Astrocyte of the cerebellum (primary cell): ENCODE measurements around the gene TCN2.

Experiments
- DNase-seq: peaks from one replicate; pipeline ENCODE4 v3.0.0-alpha.2; 2011; ENCODE audit warnings: low read depth
- H3K4me3 ChIP-seq: 2 replicates; pipeline ENCODE4 v1.5.1; 2011; ENCODE audit warnings: mild to moderate bottlenecking, low read depth, low read length, moderate library complexity
- in situ Hi-C: cut with HindIII; loops from 2 replicates; pipeline ENCODE4 v1.10.0; 2017; ENCODE audit warnings: low sequenced_read_pairs
- TF ChIP-seq, protein P1 (sequence below): IDR thresholded peaks from 2 replicates; pipeline ENCODE4 v1.5.1; 2012; ENCODE audit warnings: low read length, low read depth, moderate library complexity, mild to moderate bottlenecking; ENCODE audit errors: missing control alignments

TCN2 gene

DNA sequence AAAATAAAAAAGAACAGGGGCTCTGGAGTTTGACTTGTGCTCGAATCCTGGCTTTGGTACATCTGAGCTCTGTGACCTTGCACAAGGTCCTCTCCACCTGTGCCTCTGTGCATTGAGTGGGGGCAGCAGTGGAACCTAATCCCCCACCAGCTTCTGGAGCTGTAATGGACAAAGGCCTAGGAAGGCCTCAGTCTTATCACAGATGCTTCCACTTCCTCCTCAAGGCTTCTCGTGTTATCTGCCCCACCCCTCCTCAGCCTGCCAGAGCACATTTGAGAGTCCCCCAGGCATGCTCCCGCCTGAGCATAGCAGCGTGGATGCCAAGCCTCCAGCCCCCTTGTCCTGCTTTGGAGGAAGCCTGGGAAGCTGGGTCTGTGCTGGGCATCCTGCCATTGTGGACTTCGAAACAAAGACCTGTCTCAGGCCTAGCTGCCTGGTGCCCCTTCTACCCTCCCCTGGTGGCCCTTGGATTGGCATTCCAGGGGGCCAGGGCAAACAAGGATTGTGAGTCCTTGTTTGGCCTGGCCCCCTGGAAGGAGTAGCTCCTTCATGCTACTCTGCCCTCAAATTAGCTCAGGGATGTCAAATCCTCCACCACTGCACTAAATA is 43.6 kb downstream of the TCN2 start:
- H3K4me3 ChIP-seq, result no peak overlapping the region
- DNase-seq, result no peak
- TF ChIP-seq, protein P1, sequence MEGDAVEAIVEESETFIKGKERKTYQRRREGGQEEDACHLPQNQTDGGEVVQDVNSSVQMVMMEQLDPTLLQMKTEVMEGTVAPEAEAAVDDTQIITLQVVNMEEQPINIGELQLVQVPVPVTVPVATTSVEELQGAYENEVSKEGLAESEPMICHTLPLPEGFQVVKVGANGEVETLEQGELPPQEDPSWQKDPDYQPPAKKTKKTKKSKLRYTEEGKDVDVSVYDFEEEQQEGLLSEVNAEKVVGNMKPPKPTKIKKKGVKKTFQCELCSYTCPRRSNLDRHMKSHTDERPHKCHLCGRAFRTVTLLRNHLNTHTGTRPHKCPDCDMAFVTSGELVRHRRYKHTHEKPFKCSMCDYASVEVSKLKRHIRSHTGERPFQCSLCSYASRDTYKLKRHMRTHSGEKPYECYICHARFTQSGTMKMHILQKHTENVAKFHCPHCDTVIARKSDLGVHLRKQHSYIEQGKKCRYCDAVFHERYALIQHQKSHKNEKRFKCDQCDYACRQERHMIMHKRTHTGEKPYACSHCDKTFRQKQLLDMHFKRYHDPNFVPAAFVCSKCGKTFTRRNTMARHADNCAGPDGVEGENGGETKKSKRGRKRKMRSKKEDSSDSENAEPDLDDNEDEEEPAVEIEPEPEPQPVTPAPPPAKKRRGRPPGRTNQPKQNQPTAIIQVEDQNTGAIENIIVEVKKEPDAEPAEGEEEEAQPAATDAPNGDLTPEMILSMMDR, result no peak
- in situ Hi-C loops, result no loop called here

DNA sequence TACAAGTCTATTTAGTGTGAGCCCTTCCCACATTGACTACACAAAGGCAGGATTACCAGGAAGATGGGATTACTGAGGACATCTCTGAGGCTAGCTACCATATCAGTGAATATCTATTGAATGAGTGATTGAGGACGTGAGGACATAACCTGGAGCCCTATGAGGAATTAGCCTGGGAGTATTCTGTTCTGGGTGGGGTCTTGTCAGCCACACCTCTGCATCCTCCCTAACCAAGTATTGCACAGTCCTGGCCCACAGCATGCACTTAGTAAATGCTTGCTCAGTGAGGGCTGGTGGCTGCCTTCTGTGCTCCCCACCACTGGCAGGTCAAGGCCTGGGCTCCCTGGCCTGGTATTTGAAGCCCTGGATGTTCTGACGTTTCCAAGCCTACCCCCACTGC is 45.9 kb downstream of the TCN2 start:
- TF ChIP-seq, protein P1, result no peak
- H3K4me3 ChIP-seq, result no peak overlapping the region
- no peak for DNase-seq
- in situ Hi-C loops, result no loop called here

DNA sequence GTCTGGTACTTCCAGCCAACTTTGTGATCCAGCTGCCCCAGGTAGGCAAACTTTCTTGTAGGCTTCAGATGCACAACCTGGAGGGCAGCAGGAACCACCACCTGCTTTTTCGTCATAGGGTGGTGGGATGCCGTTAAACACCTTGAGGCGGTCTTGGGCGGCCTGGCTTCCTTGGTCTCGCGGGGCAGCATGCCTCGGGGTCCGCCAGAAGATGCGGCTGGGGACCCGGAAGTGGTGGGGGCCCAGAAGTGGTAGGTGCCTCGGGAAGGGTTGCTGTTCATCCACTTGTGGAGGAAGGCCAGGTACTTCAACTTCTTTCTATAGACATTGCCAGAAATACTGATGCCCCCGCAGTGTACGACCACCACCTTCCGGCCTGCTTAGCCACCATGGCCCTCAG is 47.4 kb downstream of the TCN2 start:
- in situ Hi-C loops, result no loop called here
- TF ChIP-seq, protein P1, result no peak
- no peak overlapping the region for H3K4me3 ChIP-seq
- DNase-seq, result no peak

DNA sequence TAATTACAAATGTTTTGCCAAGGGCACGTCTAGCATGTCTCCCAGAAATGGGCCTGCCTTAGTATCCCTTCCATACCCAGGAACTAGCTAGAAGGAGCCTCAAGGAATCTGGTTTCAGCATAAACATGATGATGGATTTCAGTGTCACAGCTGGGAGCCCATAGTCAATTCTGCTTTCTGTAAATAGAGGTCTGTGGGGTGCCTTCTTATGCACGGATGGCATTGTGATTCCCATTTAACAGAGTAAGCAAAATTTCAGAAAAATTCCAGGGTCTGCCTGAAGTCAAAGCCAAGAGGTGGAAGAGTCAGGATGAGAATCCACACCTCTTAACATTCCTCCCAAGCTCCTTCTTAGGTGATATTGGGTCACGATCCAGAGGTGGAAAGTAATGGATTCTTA is 48.6 kb downstream of the TCN2 start:
- TF ChIP-seq, protein P1, result no peak
- no peak for DNase-seq
- in situ Hi-C loops, result no loop called here
- no peak overlapping the region for H3K4me3 ChIP-seq

DNA sequence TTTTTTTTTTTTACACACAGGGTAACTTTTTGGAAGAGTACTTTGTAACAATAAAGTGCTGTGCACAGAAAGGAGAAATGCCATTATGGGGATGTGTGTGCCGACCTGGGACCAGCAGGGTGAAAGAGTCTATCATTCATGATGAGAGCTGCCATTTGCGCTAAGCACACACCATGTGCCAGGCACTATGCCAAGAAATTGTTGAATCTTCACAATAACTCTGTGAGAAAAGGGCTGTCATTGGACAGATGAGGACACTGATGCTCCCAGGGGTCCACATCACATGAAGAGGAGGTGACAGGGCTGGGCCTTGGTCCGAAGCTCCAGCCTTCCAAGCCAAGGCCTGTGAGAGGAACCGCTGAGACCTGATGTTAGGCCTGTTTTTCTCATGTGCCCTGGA is 55.1 kb downstream of the TCN2 start:
- H3K4me3 ChIP-seq, result no peak overlapping the region
- in situ Hi-C loops, result no loop called here
- DNase-seq, result no peak
- TF ChIP-seq, protein P1, result no peak

DNA sequence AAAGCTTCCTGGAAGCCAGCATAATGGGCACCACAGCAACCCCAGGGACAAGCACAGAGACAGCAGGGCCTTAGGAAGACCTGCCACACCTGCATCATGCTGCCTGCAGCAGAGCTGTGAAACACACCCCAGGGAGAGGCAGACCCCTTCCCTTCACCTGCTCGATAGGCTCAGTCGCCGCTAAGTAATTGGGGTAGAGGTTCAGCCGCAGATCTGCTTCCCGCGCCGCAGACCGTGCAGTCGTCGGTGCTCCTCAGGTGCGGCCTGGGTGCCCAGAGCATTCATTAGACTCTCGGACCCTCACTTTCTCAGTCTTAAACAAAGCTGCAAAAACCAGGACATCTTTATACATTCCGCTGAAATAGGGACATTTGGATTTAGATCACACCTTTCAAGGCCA is 57.8 kb downstream of the TCN2 start:
- in situ Hi-C loops, result no loop called here

More for the DNA sequence above, 57.8 kb downstream of the TCN2 start:
- no peak for DNase-seq
- TF ChIP-seq, protein P1, result no peak
- H3K4me3 ChIP-seq, result no peak overlapping the region
